Measurements from ENCODE around the gene NXPH3. TPM values are rescaled to one million over a fixed set of nuclear protein-coding genes. Genes with fewer than 3 reads are reported as not detected.
A peak's percentile ranks its signal among the peaks of the same experiment; 100 is the strongest.

Gene NXPH3
- total RNA-seq, 3 donors from 2014 or later, result 3.5 to 7.5 (median 4.5) TPM

DNA sequence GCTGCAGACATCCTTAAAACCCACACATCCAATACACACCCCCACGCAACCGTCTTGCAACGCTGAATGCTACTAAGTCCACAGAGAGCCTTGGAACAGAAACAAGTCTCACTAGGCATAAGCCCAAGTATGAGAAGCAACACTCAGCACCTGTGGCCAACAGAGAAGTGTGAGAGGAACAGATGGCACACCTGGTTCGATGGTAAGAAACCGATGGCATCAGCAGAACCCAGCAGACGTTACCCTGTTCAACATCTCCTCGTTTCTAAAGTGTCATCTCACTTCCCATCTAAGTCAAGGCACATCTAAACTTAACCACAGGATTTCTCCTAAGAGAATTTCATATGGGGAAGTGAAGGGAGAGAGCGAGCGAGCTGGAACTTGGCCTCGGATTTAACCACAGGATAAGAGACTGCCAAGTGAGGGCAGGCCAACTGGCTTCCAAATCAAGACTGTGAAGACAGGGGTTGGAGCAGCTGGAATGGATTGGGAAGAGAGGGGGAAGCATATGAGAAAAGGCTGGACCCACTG lies 41.0 kb downstream of the NXPH3 start:
- intact Hi-C loops (cut with DNase I; ENCODE audit: low total_unique reads), result no loop called here
- Histone ChIP-seq H3K27ac (peak overlapping the region; percentile 53 to 62), H3K27me3 (no peaks in the 10 kb centered on the region), H3K4me3 (peak overlapping the region in 1 of 3 donors; percentile 17), H3K9me3 (no peaks in the 10 kb centered on the region), H3K36me3 (no peaks in the 10 kb centered on the region), H3K4me1 (peaks cover 4 to 11% of the 10 kb centered on the region in 2 donors)
- DNase-seq (ENCODE audit: low spot score in 2 of 2), result peak; percentile 57 to 58
- TF ChIP-seq POLR2A (IDR thresholded peaks at IDR 0.05), result no peak
- TF ChIP-seq, protein P1, sequence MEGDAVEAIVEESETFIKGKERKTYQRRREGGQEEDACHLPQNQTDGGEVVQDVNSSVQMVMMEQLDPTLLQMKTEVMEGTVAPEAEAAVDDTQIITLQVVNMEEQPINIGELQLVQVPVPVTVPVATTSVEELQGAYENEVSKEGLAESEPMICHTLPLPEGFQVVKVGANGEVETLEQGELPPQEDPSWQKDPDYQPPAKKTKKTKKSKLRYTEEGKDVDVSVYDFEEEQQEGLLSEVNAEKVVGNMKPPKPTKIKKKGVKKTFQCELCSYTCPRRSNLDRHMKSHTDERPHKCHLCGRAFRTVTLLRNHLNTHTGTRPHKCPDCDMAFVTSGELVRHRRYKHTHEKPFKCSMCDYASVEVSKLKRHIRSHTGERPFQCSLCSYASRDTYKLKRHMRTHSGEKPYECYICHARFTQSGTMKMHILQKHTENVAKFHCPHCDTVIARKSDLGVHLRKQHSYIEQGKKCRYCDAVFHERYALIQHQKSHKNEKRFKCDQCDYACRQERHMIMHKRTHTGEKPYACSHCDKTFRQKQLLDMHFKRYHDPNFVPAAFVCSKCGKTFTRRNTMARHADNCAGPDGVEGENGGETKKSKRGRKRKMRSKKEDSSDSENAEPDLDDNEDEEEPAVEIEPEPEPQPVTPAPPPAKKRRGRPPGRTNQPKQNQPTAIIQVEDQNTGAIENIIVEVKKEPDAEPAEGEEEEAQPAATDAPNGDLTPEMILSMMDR (IDR thresholded peaks at IDR 0.05), result no peak
- peak in 2 of 3 donors; percentile 8 to 35 for TF ChIP-seq POLR2AphosphoS5 (IDR thresholded peaks at IDR 0.05)

- DNase-seq (ENCODE audit: low spot score in 2 of 2), result no peak
- no peaks in the 10 kb centered on the region for H3K9me3 ChIP-seq
- no peak overlapping the region for H3K4me3 ChIP-seq
- no peaks in the 10 kb centered on the region for H3K27me3 ChIP-seq
- peak overlapping the region in 1 of 2 donors; percentile 9 for H3K27ac ChIP-seq
- intact Hi-C loops (cut with DNase I; ENCODE audit: low total_unique reads), result no loop called here
- TF ChIP-seq, protein P1 (IDR thresholded peaks at IDR 0.05), result no peak
- TF ChIP-seq POLR2A (IDR thresholded peaks at IDR 0.05) (no peak), POLR2AphosphoS5 (IDR thresholded peaks at IDR 0.05) (no peak)
- H3K4me1 ChIP-seq, result peaks cover 4 to 11% of the 10 kb centered on the region in 2 donors
- no peaks in the 10 kb centered on the region for H3K36me3 ChIP-seq
These were observed 42.4 kb downstream of the NXPH3 start for GRCh38 chr17:49618028-49618611.

- H3K27ac ChIP-seq, result no peak overlapping the region
- intact Hi-C loops (cut with DNase I; ENCODE audit: low total_unique reads), result no loop called here
These were observed 45.7 kb downstream of the NXPH3 start for GRCh38 chr17:49621420-49621819.

DNA sequence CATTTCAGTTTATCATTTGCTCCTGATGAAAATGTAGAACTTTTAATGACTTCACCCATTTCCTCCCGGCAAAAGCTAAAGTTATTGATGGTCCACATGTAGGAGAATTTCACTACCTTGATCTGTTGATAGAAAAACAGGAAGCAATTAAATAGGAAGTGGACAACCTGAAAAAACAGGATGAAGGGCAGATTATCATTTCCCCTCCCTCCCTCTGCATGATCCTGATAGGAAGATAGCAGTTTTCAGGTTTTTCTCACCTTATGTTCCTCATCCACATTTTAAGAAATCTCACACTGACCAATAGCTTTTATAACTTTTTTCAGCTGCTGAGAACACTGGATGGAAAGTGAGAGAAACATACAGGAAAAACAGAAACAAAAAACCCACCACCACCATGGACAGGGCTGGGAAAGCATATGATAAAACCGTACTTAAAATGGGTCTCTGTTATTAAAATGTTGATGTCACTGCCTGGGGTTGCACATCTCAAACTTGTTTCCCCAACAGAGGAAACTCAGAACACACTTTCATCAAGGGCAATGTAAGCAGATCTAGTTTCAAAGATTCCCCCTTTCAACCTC lies 46.4 kb downstream of the NXPH3 start:
- Histone ChIP-seq H3K27me3 (no peaks in the 10 kb centered on the region), H3K4me1 (no peaks in the 10 kb centered on the region), H3K9me3 (no peaks in the 10 kb centered on the region), H3K36me3 (no peaks in the 10 kb centered on the region), H3K4me3 (no peak overlapping the region), H3K27ac (no peak overlapping the region)
- DNase-seq (ENCODE audit: low spot score in 2 of 2), result no peak
- intact Hi-C loops (cut with DNase I; ENCODE audit: low total_unique reads), result no loop called here
- no peak for TF ChIP-seq POLR2A (IDR thresholded peaks at IDR 0.05)
- TF ChIP-seq, protein P1 (IDR thresholded peaks at IDR 0.05), result no peak
- TF ChIP-seq POLR2AphosphoS5 (IDR thresholded peaks at IDR 0.05), result no peak

More at GRCh38 chr17:49621420-49621819, 45.7 kb downstream of the NXPH3 start:
- Histone ChIP-seq H3K36me3 (no peaks in the 10 kb centered on the region), H3K4me1 (peaks cover 0 to 5% of the 10 kb centered on the region in 2 donors), H3K4me3 (no peak overlapping the region), H3K27me3 (no peaks in the 10 kb centered on the region), H3K9me3 (no peaks in the 10 kb centered on the region)
- no peak for DNase-seq (ENCODE audit: low spot score in 2 of 2)
- TF ChIP-seq POLR2AphosphoS5 (IDR thresholded peaks at IDR 0.05) (no peak), POLR2A (IDR thresholded peaks at IDR 0.05) (no peak)
- TF ChIP-seq, protein P1 (IDR thresholded peaks at IDR 0.05), result no peak

DNA sequence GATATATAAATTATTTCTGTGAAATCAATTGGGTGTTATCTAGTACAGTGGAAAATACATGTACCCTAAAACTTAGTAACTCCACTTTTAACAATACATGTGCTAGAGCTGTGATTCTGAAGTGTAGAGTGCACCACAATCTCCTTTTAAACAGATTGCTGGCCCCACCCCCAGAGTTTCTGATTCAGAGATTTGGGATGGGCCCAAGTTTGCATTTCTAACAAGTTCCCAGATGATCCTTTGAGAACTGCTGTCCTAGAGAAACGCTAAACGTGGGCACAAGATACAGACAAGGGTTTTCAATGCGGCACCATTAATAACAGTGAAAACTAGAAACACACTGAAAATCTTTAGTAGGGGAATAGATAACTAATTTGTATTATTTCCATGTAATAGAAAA lies 49.2 kb downstream of the NXPH3 start:
- intact Hi-C loops (cut with DNase I; ENCODE audit: low total_unique reads), result no loop called here
- Histone ChIP-seq H3K36me3 (no peaks in the 10 kb centered on the region), H3K27ac (no peak overlapping the region), H3K4me1 (no peaks in the 10 kb centered on the region), H3K27me3 (no peaks in the 10 kb centered on the region), H3K4me3 (no peak overlapping the region), H3K9me3 (no peaks in the 10 kb centered on the region)
- TF ChIP-seq, protein P1 (IDR thresholded peaks at IDR 0.05), result no peak
- DNase-seq (ENCODE audit: low spot score in 2 of 2), result no peak
